ENCODE results near the gene ITGA2.

DNA sequence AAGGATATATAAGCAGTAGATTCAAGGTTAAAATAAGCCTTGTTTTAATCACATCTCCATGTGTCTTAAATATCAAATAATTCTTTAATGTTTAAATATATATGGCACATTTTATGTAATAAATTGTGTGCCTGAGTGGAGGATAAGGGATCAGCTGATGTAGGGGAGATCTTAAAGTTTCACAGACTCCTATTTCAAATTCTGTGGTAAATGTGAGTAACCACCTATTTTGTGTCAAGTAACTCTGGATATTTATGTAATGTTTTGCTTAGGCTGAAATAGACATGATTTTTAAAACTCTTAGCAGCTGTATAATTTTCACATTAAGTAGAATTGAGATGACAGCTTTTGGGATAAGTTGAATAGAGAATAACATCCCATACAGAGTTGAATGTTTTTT lies 41.3 kb upstream of the ITGA2 start:
- TF ChIP-seq, protein P1, sequence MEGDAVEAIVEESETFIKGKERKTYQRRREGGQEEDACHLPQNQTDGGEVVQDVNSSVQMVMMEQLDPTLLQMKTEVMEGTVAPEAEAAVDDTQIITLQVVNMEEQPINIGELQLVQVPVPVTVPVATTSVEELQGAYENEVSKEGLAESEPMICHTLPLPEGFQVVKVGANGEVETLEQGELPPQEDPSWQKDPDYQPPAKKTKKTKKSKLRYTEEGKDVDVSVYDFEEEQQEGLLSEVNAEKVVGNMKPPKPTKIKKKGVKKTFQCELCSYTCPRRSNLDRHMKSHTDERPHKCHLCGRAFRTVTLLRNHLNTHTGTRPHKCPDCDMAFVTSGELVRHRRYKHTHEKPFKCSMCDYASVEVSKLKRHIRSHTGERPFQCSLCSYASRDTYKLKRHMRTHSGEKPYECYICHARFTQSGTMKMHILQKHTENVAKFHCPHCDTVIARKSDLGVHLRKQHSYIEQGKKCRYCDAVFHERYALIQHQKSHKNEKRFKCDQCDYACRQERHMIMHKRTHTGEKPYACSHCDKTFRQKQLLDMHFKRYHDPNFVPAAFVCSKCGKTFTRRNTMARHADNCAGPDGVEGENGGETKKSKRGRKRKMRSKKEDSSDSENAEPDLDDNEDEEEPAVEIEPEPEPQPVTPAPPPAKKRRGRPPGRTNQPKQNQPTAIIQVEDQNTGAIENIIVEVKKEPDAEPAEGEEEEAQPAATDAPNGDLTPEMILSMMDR (conservative IDR thresholded peaks at IDR 0.05; ENCODE audit: low read depth, low read length): no peak
- TF ChIP-seq EZH2phosphoT487 (IDR thresholded peaks at IDR 0.05; ENCODE audit: borderline replicate concordance, low read length): no peak
